Measurements from ENCODE around the gene TBX15. TPM values are rescaled to one million over a fixed set of nuclear protein-coding genes. Genes with fewer than 3 reads are reported as not detected.

The TBX15 gene
- total RNA-seq, 2 experiments from 2014 or later, result not detected

- ChIA-PET CTCF (interaction anchor here (1.5 kb wide), 1 partner anchor 21 kb away, joined by 5 read pairs; no protein-coding TSS in a partner anchor), POLR2A (interaction anchor here (0.8 kb wide), 1 partner anchor 17 kb away, joined by 3 read pairs; no protein-coding TSS in a partner anchor)
- H3K9me3 Mint-ChIP-seq, result peaks cover 6% of the 10 kb centered on the region
- intact Hi-C loops (cut with micrococcal nuclease), result loop anchor here (5.0 kb wide), 1 partner anchor 854 kb away; no protein-coding TSS in a partner anchor
- peaks cover 16% of the 10 kb centered on the region for H3K36me3 Mint-ChIP-seq (ENCODE audit: low read depth)
- peaks cover 12% of the 10 kb centered on the region for H3K4me1 Mint-ChIP-seq (ENCODE audit: low read depth)
- H3K4me3 Mint-ChIP-seq, result no peak overlapping the region
- no peak for ATAC-seq
- TF ChIP-seq, protein P1, sequence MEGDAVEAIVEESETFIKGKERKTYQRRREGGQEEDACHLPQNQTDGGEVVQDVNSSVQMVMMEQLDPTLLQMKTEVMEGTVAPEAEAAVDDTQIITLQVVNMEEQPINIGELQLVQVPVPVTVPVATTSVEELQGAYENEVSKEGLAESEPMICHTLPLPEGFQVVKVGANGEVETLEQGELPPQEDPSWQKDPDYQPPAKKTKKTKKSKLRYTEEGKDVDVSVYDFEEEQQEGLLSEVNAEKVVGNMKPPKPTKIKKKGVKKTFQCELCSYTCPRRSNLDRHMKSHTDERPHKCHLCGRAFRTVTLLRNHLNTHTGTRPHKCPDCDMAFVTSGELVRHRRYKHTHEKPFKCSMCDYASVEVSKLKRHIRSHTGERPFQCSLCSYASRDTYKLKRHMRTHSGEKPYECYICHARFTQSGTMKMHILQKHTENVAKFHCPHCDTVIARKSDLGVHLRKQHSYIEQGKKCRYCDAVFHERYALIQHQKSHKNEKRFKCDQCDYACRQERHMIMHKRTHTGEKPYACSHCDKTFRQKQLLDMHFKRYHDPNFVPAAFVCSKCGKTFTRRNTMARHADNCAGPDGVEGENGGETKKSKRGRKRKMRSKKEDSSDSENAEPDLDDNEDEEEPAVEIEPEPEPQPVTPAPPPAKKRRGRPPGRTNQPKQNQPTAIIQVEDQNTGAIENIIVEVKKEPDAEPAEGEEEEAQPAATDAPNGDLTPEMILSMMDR (IDR thresholded peaks at IDR 0.05), result no peak
- H3K27ac Mint-ChIP-seq, result no peak overlapping the region
- no peak for DNase-seq
- H3K27me3 Mint-ChIP-seq, result peaks cover 80% of the 10 kb centered on the region
These were observed 18.5 kb upstream of the TBX15 start for GRCh38 chr1:119006406-119007279.

- H3K36me3 Mint-ChIP-seq (ENCODE audit: low read depth), result peaks cover 16% of the 10 kb centered on the region
- H3K27ac Mint-ChIP-seq, result no peak overlapping the region
- TF ChIP-seq, protein P1 (IDR thresholded peaks at IDR 0.05), result no peak
- CTCF ChIA-PET, result interaction anchor here (1.5 kb wide), 1 partner anchor 20 kb away, joined by 5 read pairs; no protein-coding TSS in a partner anchor
- peaks cover 14% of the 10 kb centered on the region for H3K4me1 Mint-ChIP-seq (ENCODE audit: low read depth)
- H3K4me3 Mint-ChIP-seq, result no peak overlapping the region
- POLR2A ChIA-PET, result interaction anchor here (0.6 to 0.8 kb wide), 2 partner anchors 16 to 355 kb away, joined by 3 to 6 read pairs; no protein-coding TSS in a partner anchor
- ATAC-seq, result no peak
- H3K9me3 Mint-ChIP-seq, result peaks cover 6% of the 10 kb centered on the region
- DNase-seq, result no peak
- peaks cover 82% of the 10 kb centered on the region for H3K27me3 Mint-ChIP-seq
- intact Hi-C loops (cut with micrococcal nuclease), result loop anchor here (5.0 kb wide), 1 partner anchor 854 kb away; no protein-coding TSS in a partner anchor
These were observed 17.7 kb upstream of the TBX15 start for GRCh38 chr1:119005724-119006405.

GRCh38 chr1:119004781-119005180 lies 16.6 kb upstream of the TBX15 start:
- H3K4me3 Mint-ChIP-seq, result no peak overlapping the region
- H3K27ac Mint-ChIP-seq, result no peak overlapping the region
- peaks cover 6% of the 10 kb centered on the region for H3K9me3 Mint-ChIP-seq
- H3K4me1 Mint-ChIP-seq (ENCODE audit: low read depth), result peaks cover 20% of the 10 kb centered on the region
- DNase-seq (no peak), ATAC-seq (no peak)
- peaks cover 79% of the 10 kb centered on the region for H3K27me3 Mint-ChIP-seq
- peaks cover 16% of the 10 kb centered on the region for H3K36me3 Mint-ChIP-seq (ENCODE audit: low read depth)
- POLR2A ChIA-PET, result no interaction called here
- intact Hi-C loops (cut with micrococcal nuclease), result loop anchor here (5.0 kb wide), 1 partner anchor 852 kb away; no protein-coding TSS in a partner anchor
- TF ChIP-seq, protein P1 (IDR thresholded peaks at IDR 0.05), result no peak
- CTCF ChIA-PET, result no interaction called here

DNA sequence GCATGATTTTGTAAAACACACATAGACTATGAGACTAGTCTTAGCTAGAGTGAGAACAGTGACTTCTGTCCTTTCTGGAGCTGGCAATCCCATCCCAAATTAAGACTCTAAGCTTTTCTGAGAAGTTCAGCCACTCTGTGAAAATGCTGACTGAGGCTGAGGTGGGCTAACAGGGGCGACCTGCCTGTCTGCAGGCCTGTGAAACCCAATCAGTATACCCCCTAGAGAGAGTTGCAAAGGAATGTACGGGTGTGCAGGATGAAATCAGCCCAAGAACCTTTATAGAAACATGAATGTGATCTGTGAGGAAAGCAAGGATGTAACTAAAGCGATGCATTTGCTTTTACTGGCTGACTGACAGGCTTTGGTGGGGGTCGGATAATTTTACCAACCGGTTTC lies 16.0 kb upstream of the TBX15 start:
- peaks cover 6% of the 10 kb centered on the region for H3K9me3 Mint-ChIP-seq
- peaks cover 82% of the 10 kb centered on the region for H3K27me3 Mint-ChIP-seq
- TF ChIP-seq, protein P1 (IDR thresholded peaks at IDR 0.05), result no peak
- ATAC-seq (no peak), DNase-seq (no peak)
- CTCF ChIA-PET, result no interaction called here
- peaks cover 20% of the 10 kb centered on the region for H3K4me1 Mint-ChIP-seq (ENCODE audit: low read depth)
- intact Hi-C loops (cut with micrococcal nuclease), result no loop called here
- no peak overlapping the region for H3K4me3 Mint-ChIP-seq
- no peak overlapping the region for H3K27ac Mint-ChIP-seq
- peaks cover 16% of the 10 kb centered on the region for H3K36me3 Mint-ChIP-seq (ENCODE audit: low read depth)
- POLR2A ChIA-PET, result no interaction called here

Data from activated CD8-positive, alpha-beta T cell treated with anti-CD3 and anti-CD28 coated beads for 36 hours (primary cell).